K562 (cell line): ENCODE results near the gene FTSJ1. TPM values are rescaled to one million over a fixed set of nuclear protein-coding genes. Genes with fewer than 3 reads are reported as not detected.

Source experiments
- ATF4 ChIP-seq: fragments of 450-650 bp; formaldehyde crosslinking; IDR thresholded peaks from 2 replicates; pipeline ENCODE4 v1.4.0; 2022; ENCODE audit warnings: mild to moderate bottlenecking, moderate library complexity
- ATF7 ChIP-seq: fragments of 450-650 bp; IDR thresholded peaks from 2 replicates; pipeline ENCODE4 v1.7.1; 2014; ENCODE audit warnings: mild to moderate bottlenecking, moderate library complexity
- BCL6 ChIP-seq: fragments of 250-450 bp; sonication (Bioruptor Pico); IDR thresholded peaks from 2 replicates; pipeline ENCODE4 v1.4.0; 2020
- BRF1 ChIP-seq: IDR thresholded peaks from 3 replicates; pipeline ENCODE4 v1.6.1; 2011; ENCODE audit warnings: borderline replicate concordance, mild to moderate bottlenecking; ENCODE audit not compliant: insufficient read length; ENCODE audit errors: extremely low read depth
- CAMTA2 ChIP-seq: fragments of 250-450 bp; sonication (Bioruptor Pico); conservative IDR thresholded peaks from 2 replicates; pipeline ENCODE4 v1.5.1; 2022
- E2F1 ChIP-seq: sonication (generic); formaldehyde crosslinking; IDR thresholded peaks from 2 replicates; pipeline ENCODE4 v1.8.1; 2023; ENCODE audit warnings: mild to moderate bottlenecking, missing genetic modification reagents, moderate library complexity
- ELF2 ChIP-seq: fragments of 250-450 bp; sonication (Bioruptor Pico); IDR thresholded peaks from 2 replicates; pipeline ENCODE4 v1.5.0; 2021; ENCODE audit warnings: mild to moderate bottlenecking
- ESRRB ChIP-seq: fragments of 250-450 bp; sonication (Bioruptor Pico); IDR thresholded peaks from 2 replicates; pipeline ENCODE4 v1.5.0; 2020; ENCODE audit warnings: mild to moderate bottlenecking, moderate library complexity, borderline replicate concordance
- GTF3C2 ChIP-seq: IDR thresholded peaks from 3 replicates; pipeline ENCODE4 v1.6.1; 2011; ENCODE audit warnings: borderline replicate concordance, mild to moderate bottlenecking, moderate library complexity; ENCODE audit not compliant: insufficient read length; ENCODE audit errors: extremely low read depth
- HEY1 ChIP-seq: fragments of 250-450 bp; sonication (Bioruptor Pico); IDR thresholded peaks from 2 replicates; pipeline ENCODE4 v1.5.0; 2020; ENCODE audit warnings: mild to moderate bottlenecking, moderate library complexity, borderline replicate concordance
- HMG20B ChIP-seq: fragments of 250-450 bp; sonication (Bioruptor Pico); IDR thresholded peaks from 2 replicates; pipeline ENCODE4 v1.5.0; 2021; ENCODE audit warnings: mild to moderate bottlenecking
- KAT2B ChIP-seq: IDR thresholded peaks from one replicate; pipeline ENCODE4 v1.6.1; 2012; ENCODE audit warnings: low read depth, mild to moderate bottlenecking, control low read depth, inconsistent platforms, low read length, moderate library complexity
- RB1 ChIP-seq: fragments of 450-650 bp; IDR thresholded peaks from 2 replicates; pipeline ENCODE4 v1.6.1; 2017; ENCODE audit warnings: low read depth, mild to moderate bottlenecking
- TBP ChIP-seq: optimal IDR thresholded peaks from 2 replicates; pipeline ENCODE3; 2011; ENCODE audit warnings: low read depth, low read length, improper control_type of control experiment
- VEZF1 ChIP-seq: fragments of 200-800 bp; sonication (Bioruptor generic); IDR thresholded peaks from 2 replicates; pipeline ENCODE4 v1.6.1; 2017; ENCODE audit warnings: missing genetic modification characterization, missing compliant biosample characterization
- XRCC5 ChIP-seq: fragments of 200-400 bp; formaldehyde crosslinking; IDR thresholded peaks from 2 replicates; pipeline ENCODE4 v1.6.1; 2017; ENCODE audit warnings: low read depth, mild to moderate bottlenecking, low read length
- ZNF639 ChIP-seq, 2 experiments: fragments of 200-800 bp in 1 of 2; sonication (Bioruptor generic) in 1 of 2; sonication (generic) in 1 of 2; formaldehyde crosslinking in 1 of 2; IDR thresholded peaks in 1 of 2; conservative IDR thresholded peaks in 1 of 2; 2 replicates each; pipeline versions ENCODE4 v1.5.0 to v1.6.1; 2016 to 2020; ENCODE audit warnings: missing compliant biosample characterization in 1 of 2, missing genetic modification characterization in 1 of 2, missing genetic modification reagents in 1 of 2
- polyA plus RNA-seq, 8 experiments: library from polyadenylated mRNA; depleted of rRNA in 4 of 8; stranded (reverse) in 5 of 8; unstranded in 3 of 8; fragments of >200 nt; fragmentation: Nextera tagmentation in 2 of 8; fragmentation: Illumina TruSeq in 1 of 8; extraction: Ambion mirVana in 2 of 8; extraction: Trizol in 1 of 8; gene quantifications; 2 replicates each; pipeline versions ENCODE4 v1.2.1 to v1.2.3, GENCODE V29; 2011 to 2014; ENCODE audit warnings: inconsistent platforms in 1 of 8, missing spikeins in 1 of 8
- total RNA-seq, 7 experiments: library from RNA; depleted of rRNA in 6 of 7; stranded (reverse); fragments of >200 nt in 6 of 7; fragmentation: Illumina TruSeq in 2 of 7; extraction: Trizol in 2 of 7; gene quantifications; 2 replicates each; pipeline versions ENCODE4 v1.2.1 to v1.2.3, GENCODE V29; 2011 to 2021; ENCODE audit warnings: low replicate concordance in 1 of 7

The FTSJ1 gene
- total and polyA plus RNA-seq, 9 of the 15 experiments (the other 6 are each of a cell fraction or from before 2014, with no cell fraction given): 12.2 to 95.6 (median 71.6) TPM

GRCh38 chrX:48521353-48522243 lies 45.6 kb downstream of the FTSJ1 start, which contains the start of gene EBP (continued):
- TF ChIP-seq ZNF639 (CRISPR knock-in tag; conservative IDR thresholded peaks at IDR 0.05 in 1 of 2, IDR thresholded peaks at IDR 0.05 in 1 of 2) (no peak), HMG20B (CRISPR knock-in tag) (no peak), ESRRB (CRISPR knock-in tag) (no peak), ATF4 (CRISPR knock-in tag) (no peak), VEZF1 (CRISPR knock-in tag) (peak; percentile 55), CAMTA2 (CRISPR knock-in tag) (no peak), E2F1 (peak; percentile 88), BCL6 (CRISPR knock-in tag) (no peak), TBP (peak; percentile 96), ELF2 (no peak), BRF1 (no peak), ATF7 (peak; percentile 69), KAT2B (no peak), XRCC5 (0 out of 2 replicates have a peak, but pooled peaks have one; percentile 3), GTF3C2 (no peak), RB1 (peak; percentile 23; the same call in 1 of the 2 replicates), HEY1 (CRISPR knock-in tag) (no peak)
